ENCODE measurements around the gene FOXF1.

DNA sequence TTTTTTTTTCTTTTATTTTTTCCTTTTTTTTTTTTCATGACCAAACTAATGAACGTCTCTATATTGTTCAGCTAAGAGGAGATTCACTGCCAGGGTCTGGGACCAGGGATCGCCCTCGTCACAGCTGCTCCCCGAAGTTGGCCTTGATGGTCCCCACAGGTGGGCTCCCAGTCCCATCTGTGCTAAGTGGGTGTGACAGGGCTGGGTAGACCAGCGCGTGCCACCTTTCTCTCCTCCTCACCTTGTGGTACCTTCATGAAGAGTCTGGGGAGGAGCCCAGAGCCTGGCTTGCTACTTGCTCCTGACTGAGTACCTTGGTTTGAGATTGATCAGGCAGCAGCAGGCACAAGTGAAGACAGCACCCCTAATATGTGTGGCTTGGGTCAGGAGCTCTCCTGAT, 6.5 kb upstream of the FOXF1 start:
- TF ChIP-seq, protein P1, sequence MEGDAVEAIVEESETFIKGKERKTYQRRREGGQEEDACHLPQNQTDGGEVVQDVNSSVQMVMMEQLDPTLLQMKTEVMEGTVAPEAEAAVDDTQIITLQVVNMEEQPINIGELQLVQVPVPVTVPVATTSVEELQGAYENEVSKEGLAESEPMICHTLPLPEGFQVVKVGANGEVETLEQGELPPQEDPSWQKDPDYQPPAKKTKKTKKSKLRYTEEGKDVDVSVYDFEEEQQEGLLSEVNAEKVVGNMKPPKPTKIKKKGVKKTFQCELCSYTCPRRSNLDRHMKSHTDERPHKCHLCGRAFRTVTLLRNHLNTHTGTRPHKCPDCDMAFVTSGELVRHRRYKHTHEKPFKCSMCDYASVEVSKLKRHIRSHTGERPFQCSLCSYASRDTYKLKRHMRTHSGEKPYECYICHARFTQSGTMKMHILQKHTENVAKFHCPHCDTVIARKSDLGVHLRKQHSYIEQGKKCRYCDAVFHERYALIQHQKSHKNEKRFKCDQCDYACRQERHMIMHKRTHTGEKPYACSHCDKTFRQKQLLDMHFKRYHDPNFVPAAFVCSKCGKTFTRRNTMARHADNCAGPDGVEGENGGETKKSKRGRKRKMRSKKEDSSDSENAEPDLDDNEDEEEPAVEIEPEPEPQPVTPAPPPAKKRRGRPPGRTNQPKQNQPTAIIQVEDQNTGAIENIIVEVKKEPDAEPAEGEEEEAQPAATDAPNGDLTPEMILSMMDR (IDR thresholded peaks at IDR 0.05; ENCODE audit: borderline replicate concordance, extremely low read depth, low read length, poor library complexity, severe bottlenecking) = no peak
- no peak for TF ChIP-seq EZH2 (IDR thresholded peaks at IDR 0.05; ENCODE audit: borderline replicate concordance, low read depth, low read length, severe bottlenecking)
